Mucosa of stomach (tissue), 1 donor: ENCODE data around the gene KCNK17.
"Not testable (repeated sequence)": the region's sequence is repeated elsewhere in the genome, so short reads cannot be mapped to it uniquely, and the experiment has no call there.

ENCODE experiments used
- H3K27me3 ChIP-seq: one replicate; pipeline ENCODE4 v1.7.0; 2013; ENCODE audit warnings: mild to moderate bottlenecking, low read length; ENCODE audit not compliant: control insufficient read depth, insufficient read depth
- H3K36me3 ChIP-seq: one replicate; pipeline ENCODE4 v1.7.0; 2013; ENCODE audit warnings: low read length; ENCODE audit not compliant: control insufficient read depth, insufficient read depth
- H3K4me1 ChIP-seq: one replicate; pipeline ENCODE4 v1.7.0; 2013; ENCODE audit warnings: mild to moderate bottlenecking, low read length; ENCODE audit not compliant: control insufficient read depth, insufficient read depth
- H3K4me3 ChIP-seq: one replicate; pipeline ENCODE4 v1.7.0; 2013; ENCODE audit warnings: low read length
- H3K9ac ChIP-seq: one replicate; pipeline ENCODE4 v1.7.0; 2013; ENCODE audit warnings: mild to moderate bottlenecking, low read length, moderate library complexity
- H3K9me3 ChIP-seq: one replicate; pipeline ENCODE4 v1.7.0; 2013; ENCODE audit warnings: mild to moderate bottlenecking, low read length, moderate library complexity; ENCODE audit not compliant: control insufficient read depth
- donor health status: Pancreatic carcinoma.

KCNK17 gene

DNA sequence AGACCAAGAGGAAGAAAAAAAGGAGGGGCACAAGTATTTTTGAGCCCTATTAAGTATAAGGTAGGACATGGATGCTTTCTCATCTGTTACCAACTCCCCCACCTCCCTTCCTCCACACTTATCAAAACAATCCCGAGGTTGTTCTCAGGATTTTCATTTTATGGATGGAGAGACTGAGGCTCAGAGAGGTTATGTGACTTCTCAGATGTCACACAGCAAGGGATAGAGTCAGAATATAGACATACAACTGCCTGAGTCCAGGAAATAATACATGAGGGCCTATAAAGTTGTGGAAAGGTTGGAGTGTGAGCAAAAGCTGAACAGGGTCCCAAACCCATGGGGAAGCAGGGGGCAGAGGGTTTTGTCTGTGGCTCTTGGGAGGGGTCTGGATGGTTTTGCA is 19.3 kb downstream of the KCNK17 start:
- Histone ChIP-seq H3K9me3 (no peaks in the 10 kb centered on the region), H3K36me3 (no peaks in the 10 kb centered on the region), H3K9ac (no peak overlapping the region), H3K27me3 (peaks cover 3% of the 10 kb centered on the region), H3K4me3 (no peak overlapping the region), H3K4me1 (peaks cover 19% of the 10 kb centered on the region)

GRCh38 chr6:39294133-39294532 is 20.1 kb downstream of the KCNK17 start:
- Histone ChIP-seq H3K4me3 (no peak overlapping the region), H3K4me1 (peaks cover 19% of the 10 kb centered on the region), H3K9ac (no peak overlapping the region), H3K36me3 (no peaks in the 10 kb centered on the region), H3K9me3 (no peaks in the 10 kb centered on the region), H3K27me3 (no peaks in the 10 kb centered on the region)

GRCh38 chr6:39292637-39293036 is 21.6 kb downstream of the KCNK17 start:
- Histone ChIP-seq H3K36me3 (no peaks in the 10 kb centered on the region), H3K9ac (no peak overlapping the region), H3K4me3 (no peak overlapping the region)

GRCh38 chr6:39289490-39289889 is 24.7 kb downstream of the KCNK17 start:
- H3K27me3 ChIP-seq: no peaks in the 10 kb centered on the region
- no peaks in the 10 kb centered on the region for H3K36me3 ChIP-seq
- H3K9ac ChIP-seq: no peak overlapping the region
- no peak overlapping the region for H3K4me3 ChIP-seq
- no peaks in the 10 kb centered on the region for H3K9me3 ChIP-seq
- no peaks in the 10 kb centered on the region for H3K4me1 ChIP-seq

More at GRCh38 chr6:39292637-39293036, 21.6 kb downstream of the KCNK17 start:
- Histone ChIP-seq H3K9me3 (no peaks in the 10 kb centered on the region), H3K4me1 (peaks cover 7% of the 10 kb centered on the region), H3K27me3 (no peaks in the 10 kb centered on the region)

DNA sequence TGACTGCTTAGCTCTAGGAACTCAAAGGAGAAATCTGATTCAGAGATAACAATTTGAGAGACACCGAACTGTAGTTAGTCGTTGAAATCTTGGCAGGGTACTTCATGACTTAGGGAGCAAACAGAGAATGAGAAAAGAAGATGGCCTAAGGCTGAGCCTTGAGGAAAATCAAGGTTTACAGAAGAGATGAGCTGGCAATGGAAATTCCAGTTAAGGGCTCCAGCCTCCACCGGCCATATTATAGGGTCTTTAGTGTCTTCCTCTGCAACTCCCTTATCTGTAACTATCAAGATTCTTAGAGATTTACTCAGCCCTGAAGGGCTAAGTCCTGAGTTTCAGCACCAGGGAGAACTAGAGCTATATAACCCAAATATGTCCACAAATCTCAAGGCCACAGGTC is 26.6 kb downstream of the KCNK17 start:
- Histone ChIP-seq H3K36me3 (no peaks in the 10 kb centered on the region), H3K27me3 (no peaks in the 10 kb centered on the region), H3K9ac (no peak overlapping the region), H3K9me3 (no peaks in the 10 kb centered on the region), H3K4me3 (no peak overlapping the region), H3K4me1 (no peaks in the 10 kb centered on the region)

DNA sequence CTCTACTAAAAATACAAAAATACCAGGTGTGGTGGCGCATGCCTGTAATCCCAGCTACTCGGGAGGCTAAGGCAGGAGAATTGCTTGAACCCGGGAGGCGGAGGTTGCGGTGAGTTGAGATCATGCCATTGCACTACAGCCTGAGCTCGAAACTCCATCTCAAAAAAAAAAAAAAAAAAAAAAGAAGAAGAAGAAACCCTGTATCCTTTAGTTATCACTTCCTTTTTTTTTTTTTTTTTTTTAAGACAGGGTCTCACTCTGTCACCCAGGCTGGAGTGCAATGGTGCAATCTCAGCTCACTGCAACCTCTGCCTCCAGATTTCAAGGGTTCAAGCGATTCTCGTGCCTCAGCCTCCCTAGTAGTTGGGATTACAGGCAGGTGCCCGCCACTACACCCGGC is 27.6 kb downstream of the KCNK17 start:
- not testable (repeated sequence) for H3K9ac ChIP-seq, H3K27me3 ChIP-seq, H3K9me3 ChIP-seq, H3K4me1 ChIP-seq, H3K36me3 ChIP-seq, H3K4me3 ChIP-seq

- no peaks in the 10 kb centered on the region for H3K9me3 ChIP-seq
- H3K27me3 ChIP-seq: no peaks in the 10 kb centered on the region
- no peak overlapping the region for H3K4me3 ChIP-seq
- H3K36me3 ChIP-seq: no peaks in the 10 kb centered on the region
- no peak overlapping the region for H3K9ac ChIP-seq
- peaks cover 38% of the 10 kb centered on the region for H3K4me1 ChIP-seq
Measured at GRCh38 chr6:39282774-39283173, 31.4 kb downstream of the KCNK17 start.

DNA sequence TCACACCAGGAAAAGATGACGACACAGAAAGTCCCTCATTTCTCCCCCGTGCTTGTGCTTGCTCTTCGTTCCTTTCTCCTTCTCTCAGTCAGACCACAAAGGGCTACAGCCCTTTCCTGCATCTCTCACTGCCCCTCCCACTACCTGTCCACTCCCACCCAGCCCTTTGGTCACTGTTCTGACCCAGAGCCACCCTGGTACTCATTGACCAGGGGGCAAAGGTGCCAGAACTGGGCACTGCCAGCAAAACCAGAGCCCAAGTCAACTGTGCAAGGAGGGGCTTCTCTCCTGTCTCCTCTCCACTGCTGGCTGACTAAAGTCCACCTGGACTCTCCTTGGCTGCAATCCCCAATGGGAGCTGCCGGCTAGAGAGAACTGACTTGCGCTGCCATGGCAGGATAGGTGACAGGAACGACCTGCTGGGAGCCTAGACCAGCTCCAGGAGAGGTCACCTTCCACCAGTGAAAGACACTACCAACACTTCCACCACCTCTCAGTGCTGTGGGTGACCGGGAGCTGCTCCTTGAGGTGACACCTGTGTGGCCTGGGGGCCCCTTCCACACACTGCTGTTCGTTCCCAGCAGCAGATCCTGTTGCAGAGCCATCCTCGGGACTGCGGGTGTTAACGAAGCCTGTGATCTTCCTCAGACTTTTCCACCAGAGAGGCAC is 32.8 kb downstream of the KCNK17 start:
- H3K9ac ChIP-seq: peak overlapping the region; percentile 52
- H3K4me3 ChIP-seq: no peak overlapping the region
- no peaks in the 10 kb centered on the region for H3K9me3 ChIP-seq
- H3K36me3 ChIP-seq: no peaks in the 10 kb centered on the region
- peaks cover 47% of the 10 kb centered on the region for H3K4me1 ChIP-seq
- no peaks in the 10 kb centered on the region for H3K27me3 ChIP-seq

- H3K9me3 ChIP-seq: no peaks in the 10 kb centered on the region
- no peaks in the 10 kb centered on the region for H3K36me3 ChIP-seq
- H3K4me3 ChIP-seq: no peak overlapping the region
- H3K27me3 ChIP-seq: no peaks in the 10 kb centered on the region
- peak overlapping the region; percentile 52 for H3K9ac ChIP-seq
- H3K4me1 ChIP-seq: peaks cover 49% of the 10 kb centered on the region
Measured at GRCh38 chr6:39280247-39280731, 33.9 kb downstream of the KCNK17 start.

GRCh38 chr6:39279539-39279938 is 34.7 kb downstream of the KCNK17 start:
- H3K4me1 ChIP-seq: peaks cover 49% of the 10 kb centered on the region
- no peaks in the 10 kb centered on the region for H3K9me3 ChIP-seq
- H3K4me3 ChIP-seq: no peak overlapping the region
- peak overlapping the region; percentile 47 for H3K9ac ChIP-seq
- H3K27me3 ChIP-seq: no peaks in the 10 kb centered on the region
- H3K36me3 ChIP-seq: no peaks in the 10 kb centered on the region

DNA sequence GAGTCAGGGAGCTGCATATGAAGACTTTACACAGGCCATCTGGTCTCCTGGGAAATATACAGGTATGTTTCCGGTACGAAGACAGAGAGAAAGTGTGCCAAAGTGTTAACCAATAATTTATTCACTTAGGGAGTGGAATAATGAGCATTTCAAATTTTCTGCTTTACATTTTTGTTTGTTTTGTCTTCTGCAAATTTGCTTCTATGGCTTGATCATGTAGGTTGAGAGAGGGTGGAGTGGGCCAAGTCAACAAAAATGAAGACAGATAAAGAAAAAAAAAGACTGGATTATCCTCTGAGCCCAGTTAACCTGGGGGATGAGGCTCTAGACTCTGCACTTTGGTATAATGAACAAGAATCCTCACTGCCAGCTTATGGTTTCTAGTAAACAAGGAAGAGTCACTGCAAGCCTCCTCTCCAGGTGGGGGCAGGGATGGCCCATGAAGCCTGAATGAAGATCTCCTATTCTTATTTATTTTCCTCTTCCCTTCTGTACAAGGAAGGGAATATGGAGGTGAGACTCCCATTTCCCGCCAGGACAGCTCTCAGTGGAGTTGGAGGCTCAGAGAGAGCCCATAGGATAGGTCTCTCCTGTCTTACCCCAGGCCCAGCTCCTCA is 37.7 kb downstream of the KCNK17 start:
- Histone ChIP-seq H3K9me3 (no peaks in the 10 kb centered on the region), H3K4me3 (no peak overlapping the region), H3K36me3 (no peaks in the 10 kb centered on the region), H3K27me3 (no peaks in the 10 kb centered on the region), H3K9ac (no peak overlapping the region), H3K4me1 (peaks cover 50% of the 10 kb centered on the region)

GRCh38 chr6:39274903-39275302 is 39.3 kb downstream of the KCNK17 start:
- Histone ChIP-seq H3K4me3 (no peak overlapping the region), H3K36me3 (no peaks in the 10 kb centered on the region), H3K27me3 (no peaks in the 10 kb centered on the region), H3K9me3 (no peaks in the 10 kb centered on the region), H3K9ac (no peak overlapping the region), H3K4me1 (peaks cover 34% of the 10 kb centered on the region)
